Uterus (tissue), 4 donors: ENCODE measurements around the gene OTP. TPM values are rescaled to one million over a fixed set of nuclear protein-coding genes. Genes with fewer than 3 reads are reported as not detected.

ENCODE experiments used
- DNase-seq, 2 donors: peaks; one replicate each; pipeline ENCODE4 v3.0.0-alpha.2; 2019 to 2020
- H3K27ac ChIP-seq, 2 donors: fragments of 200-600 bp; sonication (generic); 1 replicate in 1 of 2; 2 replicates in 1 of 2; pipeline ENCODE4 v1.5.1; 2016 to 2018
- H3K27me3 ChIP-seq, 2 donors: fragments of 200-600 bp; sonication (generic); one replicate each; pipeline ENCODE4 v1.5.1; 2018 to 2019; ENCODE audit warnings: control low read depth in 1 of 2
- H3K36me3 ChIP-seq, 2 donors: fragments of 200-600 bp; sonication (generic); one replicate each; pipeline ENCODE4 v1.5.1; 2019; ENCODE audit warnings: control low read depth in 1 of 2
- H3K4me1 ChIP-seq, 2 donors: fragments of 200-600 bp; sonication (generic); one replicate each; pipeline ENCODE4 v1.5.1; 2018 to 2019; ENCODE audit warnings: control low read depth in 1 of 2
- H3K4me3 ChIP-seq, 2 donors: fragments of 200-600 bp; sonication (generic); 1 replicate in 1 of 2; 2 replicates in 1 of 2; pipeline ENCODE4 v1.5.1; 2018 to 2019; ENCODE audit warnings: mild to moderate bottlenecking in 1 of 2
- H3K9me3 ChIP-seq, 2 donors: fragments of 200-600 bp; sonication (generic); one replicate each; pipeline ENCODE4 v1.5.1; 2019; ENCODE audit warnings: control low read depth in 1 of 2
- POLR2A ChIP-seq, 2 donors: fragments of 450-650 bp; IDR thresholded peaks; one replicate each; pipeline ENCODE4 v1.6.1; 2016; ENCODE audit warnings: antibody characterized with exemption in 2 of 2, mild to moderate bottlenecking in 1 of 2, moderate library complexity in 1 of 2
- intact Hi-C: fragments of 100-400 bp; cut with DNase I; formaldehyde crosslinking; loops from one replicate; pipeline ENCODE4 v1.15.1; 2023; ENCODE audit warnings: low total_unique reads
- total RNA-seq, 4 donors: library from RNA; depleted of rRNA in 3 of 4; stranded (reverse); fragments of >200 nt in 3 of 4; gene quantifications; one replicate each; pipeline versions ENCODE4 v1.1.0 to v1.2.4, GENCODE V29; 2014 to 2023
- TF ChIP-seq, protein P1 (sequence below), 4 experiments: fragments of 200-600 bp in 2 of 4; fragments of 450-650 bp in 2 of 4; sonication (generic) in 2 of 4; IDR thresholded peaks; one replicate each; pipeline ENCODE4 v1.5.1; 2016 to 2019; ENCODE audit warnings: antibody characterized with exemption in 4 of 4, mild to moderate bottlenecking in 2 of 4, moderate library complexity in 1 of 4
- donor health status: DM: yes; HTN: yes; CAD: no.

Gene OTP
- total RNA-seq, 4 donors from 2014 or later: not detected

DNA sequence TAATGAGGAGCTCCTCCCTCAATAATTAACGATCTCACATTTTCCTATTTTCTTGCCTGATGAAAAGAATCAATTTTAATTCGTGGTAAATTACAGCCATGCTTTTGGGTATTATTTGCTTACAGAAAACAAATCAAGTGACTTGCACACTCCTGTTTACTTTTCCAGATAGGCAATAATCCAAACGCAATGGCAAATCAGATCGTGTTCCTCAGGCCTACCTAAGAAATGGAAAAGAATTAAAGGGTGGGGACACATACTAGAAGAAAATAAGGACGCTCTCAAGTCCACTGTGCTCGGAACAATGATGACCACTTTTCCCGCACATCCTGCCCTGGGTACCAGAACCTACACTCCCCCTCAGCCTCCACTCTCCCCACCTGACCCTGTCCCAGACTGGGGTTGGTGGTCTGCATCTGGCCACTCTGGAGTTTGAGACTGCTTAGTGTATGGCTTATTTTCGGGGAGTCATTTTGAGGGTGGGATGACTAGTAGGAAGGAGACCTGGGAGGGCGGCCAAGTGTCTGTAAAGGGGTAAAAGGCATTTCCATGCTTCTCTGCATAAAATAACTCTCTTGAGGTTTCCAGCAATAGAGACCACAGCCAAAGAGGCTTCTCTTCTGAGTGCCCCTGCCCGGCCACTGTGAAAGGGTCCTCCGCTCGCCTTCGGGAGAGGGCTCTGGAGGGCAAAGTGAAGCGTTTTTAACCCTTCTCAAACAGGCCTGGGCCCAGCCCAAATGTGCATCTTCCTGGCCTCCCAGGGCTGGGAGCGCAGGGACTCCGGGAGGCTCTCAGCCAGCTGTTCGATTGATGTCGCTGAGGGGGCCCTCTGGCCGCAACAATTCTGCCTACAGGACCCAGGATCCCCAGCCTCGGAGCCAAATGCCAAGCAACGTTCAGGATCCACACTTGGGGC, 4.5 kb upstream of the OTP start:
- TF ChIP-seq, protein P1, sequence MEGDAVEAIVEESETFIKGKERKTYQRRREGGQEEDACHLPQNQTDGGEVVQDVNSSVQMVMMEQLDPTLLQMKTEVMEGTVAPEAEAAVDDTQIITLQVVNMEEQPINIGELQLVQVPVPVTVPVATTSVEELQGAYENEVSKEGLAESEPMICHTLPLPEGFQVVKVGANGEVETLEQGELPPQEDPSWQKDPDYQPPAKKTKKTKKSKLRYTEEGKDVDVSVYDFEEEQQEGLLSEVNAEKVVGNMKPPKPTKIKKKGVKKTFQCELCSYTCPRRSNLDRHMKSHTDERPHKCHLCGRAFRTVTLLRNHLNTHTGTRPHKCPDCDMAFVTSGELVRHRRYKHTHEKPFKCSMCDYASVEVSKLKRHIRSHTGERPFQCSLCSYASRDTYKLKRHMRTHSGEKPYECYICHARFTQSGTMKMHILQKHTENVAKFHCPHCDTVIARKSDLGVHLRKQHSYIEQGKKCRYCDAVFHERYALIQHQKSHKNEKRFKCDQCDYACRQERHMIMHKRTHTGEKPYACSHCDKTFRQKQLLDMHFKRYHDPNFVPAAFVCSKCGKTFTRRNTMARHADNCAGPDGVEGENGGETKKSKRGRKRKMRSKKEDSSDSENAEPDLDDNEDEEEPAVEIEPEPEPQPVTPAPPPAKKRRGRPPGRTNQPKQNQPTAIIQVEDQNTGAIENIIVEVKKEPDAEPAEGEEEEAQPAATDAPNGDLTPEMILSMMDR (IDR thresholded peaks at IDR 0.05): no peak
- TF ChIP-seq POLR2A (IDR thresholded peaks at IDR 0.05): no peak
- Histone ChIP-seq H3K4me1 (peaks cover 0 to 4% of the 10 kb centered on the region in 2 donors), H3K27me3 (peaks cover 20 to 76% of the 10 kb centered on the region in 2 donors), H3K27ac (no peak overlapping the region), H3K36me3 (no peaks in the 10 kb centered on the region), H3K9me3 (no peaks in the 10 kb centered on the region), H3K4me3 (no peak overlapping the region)
- no peak for DNase-seq
- intact Hi-C loops: no loop called here

DNA sequence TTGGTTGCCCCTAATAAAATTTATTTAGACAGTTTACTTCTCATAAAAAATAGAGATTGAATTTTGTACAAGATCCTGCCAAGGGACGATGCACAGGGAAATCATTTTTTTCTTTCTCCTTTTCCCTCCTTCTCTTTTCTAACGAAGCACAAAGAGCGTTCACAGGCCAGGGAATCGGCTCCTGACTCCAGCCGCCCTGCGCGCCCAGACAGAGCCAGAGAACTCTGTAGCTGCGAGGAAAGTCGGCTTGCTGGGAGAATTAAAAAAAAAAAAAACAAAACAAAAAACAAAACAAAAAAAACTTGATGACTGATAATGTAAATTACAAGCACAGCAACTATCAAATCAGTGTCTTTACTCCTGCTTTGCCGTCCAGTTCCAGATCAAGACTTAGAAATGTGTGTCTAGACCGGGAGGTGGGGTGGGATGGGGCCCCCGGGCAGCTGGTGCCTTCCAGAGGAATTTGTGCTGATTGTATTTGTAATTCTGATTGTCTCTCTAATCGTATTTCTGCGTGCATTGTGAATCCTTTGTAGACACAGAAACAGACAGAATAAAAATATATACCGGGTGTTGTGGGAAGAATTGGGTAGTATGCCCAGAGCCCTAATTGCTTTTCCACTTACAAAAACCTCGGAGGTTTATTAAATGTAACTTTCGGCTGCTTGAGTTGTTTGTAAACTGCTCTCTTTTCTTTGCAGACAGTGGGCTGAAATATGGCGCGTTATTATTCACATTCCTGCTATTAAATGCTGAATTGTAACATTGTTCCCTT, 3.6 kb upstream of the OTP start:
- TF ChIP-seq POLR2A (IDR thresholded peaks at IDR 0.05): no peak
- TF ChIP-seq, protein P1 (IDR thresholded peaks at IDR 0.05): no peak
- Histone ChIP-seq H3K36me3 (no peaks in the 10 kb centered on the region), H3K4me1 (peaks cover 0 to 4% of the 10 kb centered on the region in 2 donors), H3K27me3 (peaks cover 22 to 85% of the 10 kb centered on the region in 2 donors), H3K27ac (no peak overlapping the region), H3K4me3 (no peak overlapping the region), H3K9me3 (no peaks in the 10 kb centered on the region)
- no peak for DNase-seq
- intact Hi-C loops: no loop called here

DNA sequence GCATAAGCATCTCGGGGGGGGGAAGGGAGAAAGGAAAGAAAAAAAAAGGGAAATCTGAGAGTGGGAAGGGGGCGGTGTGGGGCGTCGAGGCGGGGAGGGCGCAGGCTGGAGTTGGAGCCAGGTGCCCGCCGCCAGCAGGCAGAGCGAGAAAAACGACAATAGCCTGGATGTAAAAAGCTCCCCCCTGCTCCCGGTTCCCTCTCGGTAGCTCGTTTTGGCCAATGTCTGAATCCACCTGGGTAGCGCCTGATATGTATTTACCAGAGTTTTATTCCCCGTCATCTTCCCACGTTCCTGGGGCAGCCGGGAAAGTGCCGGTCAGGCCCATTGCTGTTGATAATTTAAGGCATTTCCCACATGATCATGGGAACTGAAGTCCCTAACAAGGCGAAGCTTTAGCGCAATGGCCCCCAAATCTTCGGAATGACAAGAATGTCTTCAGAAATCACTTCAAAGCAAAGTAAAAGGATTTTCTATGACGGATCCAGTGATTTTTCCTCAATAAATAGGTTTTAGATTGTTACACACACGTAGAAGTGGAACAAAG, 3.0 kb upstream of the OTP start:
- H3K4me1 ChIP-seq: peaks cover 0 to 4% of the 10 kb centered on the region in 2 donors
- no peak for TF ChIP-seq POLR2A (IDR thresholded peaks at IDR 0.05)
- intact Hi-C loops: no loop called here
- H3K9me3 ChIP-seq: no peaks in the 10 kb centered on the region
- no peak overlapping the region for H3K4me3 ChIP-seq
- no peak overlapping the region for H3K27ac ChIP-seq
- peaks cover 27 to 89% of the 10 kb centered on the region in 2 donors for H3K27me3 ChIP-seq
- no peaks in the 10 kb centered on the region for H3K36me3 ChIP-seq
- no peak for DNase-seq

DNA sequence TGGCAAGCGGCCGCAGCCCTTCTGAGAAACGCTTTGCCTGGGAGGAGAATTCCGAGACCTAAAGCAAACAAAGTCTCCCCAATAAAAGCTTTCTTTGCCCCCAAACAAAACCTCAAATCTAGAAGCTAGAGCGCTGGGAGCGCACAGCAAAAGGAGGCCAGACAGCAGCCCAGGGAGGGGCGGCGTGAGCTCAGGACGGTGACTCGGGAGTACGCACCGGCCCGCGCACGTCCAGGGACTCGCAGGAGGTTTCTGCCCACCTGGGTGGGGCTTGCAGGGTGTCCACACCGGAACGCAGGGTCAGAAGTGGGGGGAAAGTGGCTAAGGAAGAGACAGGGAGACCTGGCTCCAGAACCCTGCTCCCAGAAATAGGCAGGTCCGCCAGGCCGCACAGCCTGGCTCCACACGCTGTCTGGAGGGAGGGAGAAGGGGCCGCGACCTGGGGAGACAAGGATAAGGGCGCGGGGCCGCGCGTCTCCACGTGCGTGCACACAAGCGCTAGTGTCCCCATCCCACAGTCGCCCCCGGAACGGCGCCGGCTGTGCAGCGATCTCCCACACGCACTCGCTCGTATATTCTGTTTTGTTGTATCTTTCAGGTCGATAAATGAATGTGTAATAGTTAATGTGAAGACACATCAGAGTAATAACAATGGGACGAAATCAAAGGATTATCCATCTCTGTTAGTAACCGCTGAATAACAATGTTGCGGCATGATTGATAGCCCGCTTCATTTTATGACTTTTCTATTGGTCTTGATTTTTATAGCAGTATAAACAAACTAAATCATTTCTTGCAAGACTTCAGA, 2.3 kb upstream of the OTP start:
- intact Hi-C loops: no loop called here
- DNase-seq: no peak
- H3K4me3 ChIP-seq: no peak overlapping the region
- H3K4me1 ChIP-seq: peaks cover 0 to 4% of the 10 kb centered on the region in 2 donors
- no peak for TF ChIP-seq POLR2A (IDR thresholded peaks at IDR 0.05)
- TF ChIP-seq, protein P1 (IDR thresholded peaks at IDR 0.05): no peak
- H3K36me3 ChIP-seq: no peaks in the 10 kb centered on the region
- peaks cover 28 to 91% of the 10 kb centered on the region in 2 donors for H3K27me3 ChIP-seq
- H3K9me3 ChIP-seq: no peaks in the 10 kb centered on the region
- H3K27ac ChIP-seq: no peak overlapping the region
